GM12878 (cell line): ENCODE results near the gene PLCD1.

Experiments
- BMI1 ChIP-seq: fragments of 450-650 bp; IDR thresholded peaks from 2 replicates; pipeline ENCODE4 v1.6.1; 2016; ENCODE audit warnings: mild to moderate bottlenecking, moderate library complexity, borderline replicate concordance
- CEBPZ ChIP-seq: fragments of 150-350 bp; IDR thresholded peaks from 2 replicates; pipeline ENCODE4 v1.6.1; 2016; ENCODE audit warnings: low read depth, low read length
- CTCF ChIP-seq, 3 experiments: IDR thresholded peaks in 2 of 3; conservative IDR thresholded peaks in 1 of 3; 2 replicates each; pipeline ENCODE4 v1.5.1; 2011; ENCODE audit warnings: low read depth in 3 of 3, low read length in 3 of 3, mild to moderate bottlenecking in 3 of 3, control low read depth in 2 of 3, moderate library complexity in 2 of 3, inconsistent platforms in 1 of 3, mixed read lengths in 1 of 3; ENCODE audit not compliant: control insufficient read depth in 2 of 3, insufficient read depth in 1 of 3; ENCODE audit errors: extremely low read depth in 1 of 3
- MAX ChIP-seq: IDR thresholded peaks from 2 replicates; pipeline ENCODE4 v1.6.1; 2012; ENCODE audit warnings: low read depth, low read length, improper control_type of control experiment
- PML ChIP-seq: IDR thresholded peaks from 2 replicates; pipeline ENCODE4 v1.6.1; 2012; ENCODE audit warnings: low read length, inconsistent platforms
- POLR2A ChIP-seq: IDR thresholded peaks from 2 replicates; pipeline ENCODE4 v1.6.1; 2011; ENCODE audit warnings: low read depth, mild to moderate bottlenecking, low read length
- POLR2AphosphoS5 ChIP-seq: IDR thresholded peaks from 2 replicates; pipeline ENCODE4 v1.6.1; 2011; ENCODE audit warnings: mild to moderate bottlenecking, low read length, inconsistent platforms
- RBBP5 ChIP-seq: fragments of 200-600 bp; sonication (generic); conservative IDR thresholded peaks from 2 replicates; pipeline ENCODE4 v1.6.1; 2016
- REST ChIP-seq: IDR thresholded peaks from 2 replicates; pipeline ENCODE4 v1.6.1; 2012; ENCODE audit warnings: mild to moderate bottlenecking, low read depth, low read length
- SIN3A ChIP-seq: IDR thresholded peaks from 2 replicates; pipeline ENCODE4 v1.6.1; 2012; ENCODE audit warnings: low read depth, low read length, improper control_type of control experiment
- SMC3 ChIP-seq: IDR thresholded peaks from 2 replicates; pipeline ENCODE4 v1.6.1; 2011; ENCODE audit warnings: low read length, improper control_type of control experiment, borderline replicate concordance
- STAT3 ChIP-seq: IDR thresholded peaks from 2 replicates; pipeline ENCODE4 v1.6.1; 2011; ENCODE audit warnings: low read depth, low read length, improper control_type of control experiment
- TAF1 ChIP-seq: IDR thresholded peaks from 2 replicates; pipeline ENCODE4 v1.6.1; 2011; ENCODE audit warnings: mild to moderate bottlenecking, low read depth, low read length, borderline replicate concordance
- TCF3 ChIP-seq: IDR thresholded peaks from 2 replicates; pipeline ENCODE4 v1.6.1; 2012; ENCODE audit warnings: low read depth, mild to moderate bottlenecking, low read length, borderline replicate concordance; ENCODE audit not compliant: insufficient read depth

- TF ChIP-seq PML (no peak), POLR2AphosphoS5 (no peak), SMC3 (no peak), STAT3 (no peak), CTCF (IDR thresholded peaks at IDR 0.05 in 2 of 3, conservative IDR thresholded peaks at IDR 0.05 in 1 of 3; ENCODE audit: control insufficient read depth in 2 of 3, extremely low read depth in 1 of 3, insufficient read depth in 1 of 3, low read depth in 3 of 3, low read length in 3 of 3) (no peak), TAF1 (no peak), TCF3 (no peak), CEBPZ (no peak), SIN3A (no peak), RBBP5 (no peak), POLR2A (no peak), MAX (no peak), BMI1 (no peak), REST (no peak)
Measured at GRCh38 chr3:37963016-37963415, 66.4 kb downstream of the PLCD1 start.
